Spleen (tissue), 11 donors: ENCODE results near the gene TUBA1B. TPM values are rescaled to one million over a fixed set of nuclear protein-coding genes. Genes with fewer than 3 reads are reported as not detected.

Experiments
- DNase-seq: peaks from one replicate; pipeline ENCODE4 v3.0.0-alpha.2; 2020
- H3K27ac ChIP-seq, 8 donors: fragments of 200-600 bp; sonication (generic) in 7 of 8; 1 replicate in 4 of 8; 2 replicates in 4 of 8; pipeline versions ENCODE4 v1.5.0 to v1.8.0; 2016 to 2021; ENCODE audit warnings: inconsistent platforms in 4 of 8, mild to moderate bottlenecking in 4 of 8, moderate library complexity in 1 of 8
- H3K27me3 ChIP-seq, 7 donors: fragments of 200-600 bp; sonication (generic) in 6 of 7; replicated peaks in 1 of 7; 1 replicate in 4 of 7; 2 replicates in 3 of 7; pipeline versions ENCODE4 v1.5.0 to v1.8.0; 2016 to 2021; ENCODE audit warnings: inconsistent platforms in 3 of 7, mild to moderate bottlenecking in 1 of 7
- H3K36me3 ChIP-seq, 6 donors: fragments of 200-600 bp; sonication (generic) in 5 of 6; 1 replicate in 4 of 6; 2 replicates in 2 of 6; pipeline versions ENCODE4 v1.5.0 to v1.8.0; 2016 to 2021; ENCODE audit warnings: inconsistent platforms in 2 of 6
- H3K4me1 ChIP-seq, 6 donors: fragments of 200-600 bp; sonication (generic) in 5 of 6; 1 replicate in 3 of 6; 2 replicates in 3 of 6; pipeline versions ENCODE4 v1.5.0 to v1.8.0; 2016 to 2021; ENCODE audit warnings: inconsistent platforms in 3 of 6
- H3K4me3 ChIP-seq, 8 donors: fragments of 200-600 bp; sonication (generic) in 7 of 8; 1 replicate in 4 of 8; 2 replicates in 4 of 8; pipeline versions ENCODE4 v1.5.0 to v1.8.0; 2016 to 2021; ENCODE audit warnings: inconsistent platforms in 4 of 8, mild to moderate bottlenecking in 4 of 8, moderate library complexity in 2 of 8
- H3K9me3 ChIP-seq, 8 donors: fragments of 200-600 bp; sonication (generic) in 7 of 8; 1 replicate in 4 of 8; 2 replicates in 4 of 8; pipeline versions ENCODE4 v1.5.0 to v1.8.0; 2016 to 2021; ENCODE audit warnings: inconsistent platforms in 4 of 8
- CTCF ChIP-seq, 11 experiments: fragments of 200-600 bp in 7 of 11; fragments of 450-650 bp in 4 of 11; sonication (generic) in 4 of 11; IDR thresholded peaks in 8 of 11; conservative IDR thresholded peaks in 3 of 11; 1 replicate in 7 of 11; 2 replicates in 4 of 11; pipeline versions ENCODE4 v1.4.0 to v1.8.0; 2016 to 2021; ENCODE audit warnings: antibody characterized with exemption in 11 of 11, inconsistent platforms in 4 of 11, mild to moderate bottlenecking in 1 of 11
- POLR2A ChIP-seq, 3 donors: fragments of 450-650 bp; IDR thresholded peaks; one replicate each; pipeline ENCODE4 v1.5.1; 2017; ENCODE audit warnings: antibody characterized with exemption in 3 of 3, mild to moderate bottlenecking in 1 of 3
- POLR2AphosphoS5 ChIP-seq, 3 donors: sonication (generic); formaldehyde crosslinking; IDR thresholded peaks; one replicate each; pipeline ENCODE4 v1.5.1; 2017; ENCODE audit warnings: antibody characterized with exemption in 3 of 3
- WGBS, 5 donors: extraction: QIAGEN DNeasy Blood & Tissue Kit in 3 of 5; methylation state at CpG; one replicate each; pipeline versions ENCODE4 v1.1.5 to v1.1.7; 2013 to 2018; 5-methylcytosine and 5-hydroxymethylcytosine counted together
- intact Hi-C: fragments of 100-400 bp; cut with DNase I; formaldehyde crosslinking; loops from one replicate; pipeline ENCODE4 v1.15.0; 2023; ENCODE audit warnings: low total_unique reads
- polyA plus RNA-seq, 3 donors: library from polyadenylated mRNA; stranded (reverse); fragments of 200-250 nt; gene quantifications; one replicate each; pipeline ENCODE4 v1.2.1, GENCODE V29; 2013
- total RNA-seq, 7 donors: library from RNA; depleted of rRNA in 3 of 7; stranded (reverse); fragments of >200 nt in 3 of 7; fragmentation: NEBNext Ultra II Directional in 4 of 7; extraction: Animal tissue kit (Norgen Biotek cat#: 25700) in 4 of 7; gene quantifications; one replicate each; pipeline versions ENCODE4 v1.1.0 to v1.2.1, GENCODE V29; 2016 to 2021
- donor health status: healthy with polysubstance abuse.
- donor health status: DM: no; HTN: no; CAD: no; lungs with moderate emphysema.
- donor health status: DM: no; HTN: no; CAD: no.
- donor health status: Bipolar disorder and iron deficiency.
- donor health status: healthy.
- donor health status: DM: no; HTN: no; CAD: no.
- donor health status: DM: yes; HTN: yes; CAD: no.

Gene TUBA1B
- total and polyA plus RNA-seq, 10 donors, result 231 to 706 (median 476) TPM

GRCh38 chr12:49111206-49111605, 20.0 kb downstream of the TUBA1B start:
- Histone ChIP-seq H3K27ac (peak overlapping the region; percentile 96 to 98 (median 96)), H3K36me3 (peaks cover 0 to 11% (median 6%) of the 10 kb centered on the region in 6 donors), H3K4me3 (peak overlapping the region in 7 of 8 donors; percentile 65 to 94 (median 77)), H3K9me3 (no peaks in the 10 kb centered on the region), H3K4me1 (peaks cover 16 to 51% (median 42%) of the 10 kb centered on the region in 6 donors), H3K27me3 (no peaks in the 10 kb centered on the region)
- DNase-seq, result no peak
- no peak for TF ChIP-seq CTCF (IDR thresholded peaks at IDR 0.05 in 8 of 11, conservative IDR thresholded peaks at IDR 0.05 in 3 of 11)
- no peak for TF ChIP-seq POLR2AphosphoS5 (IDR thresholded peaks at IDR 0.05)
- no peak for TF ChIP-seq POLR2A (IDR thresholded peaks at IDR 0.05)
- intact Hi-C loops, result no loop called here
- WGBS, 5 donors, result 45 to 53% (median 47%) methylated on average over 6 of the region's 6 CpGs

GRCh38 chr12:49110464-49111155, 20.6 kb downstream of the TUBA1B start, which contains the start of gene LMBR1L:
Gene LMBR1L (minus strand): TSS chr12:49110847. CDS start chr12:49110555, 292 bp downstream.
- WGBS, 5 donors, result 0% methylated on average over 29 to 43 of the region's 43 CpGs
- Histone ChIP-seq H3K27ac (peak within 1 kb of the TSS; percentile 96 to 98 (median 96)), H3K4me1 (peaks cover 16 to 57% (median 48%) of the 10 kb centered on the region in 6 donors), H3K36me3 (peaks cover 0 to 17% (median 11%) of the 10 kb centered on the region in 6 donors), H3K9me3 (no peaks in the 10 kb centered on the region), H3K27me3 (no peaks in the 10 kb centered on the region), H3K4me3 (peak within 1 kb of the TSS; percentile 65 to 94 (median 82))
- TF ChIP-seq CTCF (IDR thresholded peaks at IDR 0.05 in 8 of 11, conservative IDR thresholded peaks at IDR 0.05 in 3 of 11), result peak; percentile 44 to 92 (median 80)
- TF ChIP-seq POLR2A (IDR thresholded peaks at IDR 0.05), result peak in 2 of 3 donors; percentile 36 to 76
- peak; percentile 95 to 96 (median 95) for TF ChIP-seq POLR2AphosphoS5 (IDR thresholded peaks at IDR 0.05)
- DNase-seq, result peak; percentile 98
- intact Hi-C loops, result no loop called here

- intact Hi-C loops, result no loop called here
- Histone ChIP-seq H3K27ac (peak overlapping the region; percentile 96 to 98 (median 96)), H3K9me3 (no peaks in the 10 kb centered on the region), H3K36me3 (peaks cover 0 to 24% (median 16%) of the 10 kb centered on the region in 6 donors), H3K4me3 (peak overlapping the region; percentile 65 to 94 (median 82)), H3K27me3 (no peaks in the 10 kb centered on the region), H3K4me1 (peaks cover 16 to 64% (median 56%) of the 10 kb centered on the region in 6 donors)
- WGBS, 5 donors, result 5 to 6% (median 6%) methylated on average over 28 to 33 of the region's 33 CpGs
- peak; percentile 90 for DNase-seq
- TF ChIP-seq POLR2A (IDR thresholded peaks at IDR 0.05) (no peak), POLR2AphosphoS5 (IDR thresholded peaks at IDR 0.05) (no peak), CTCF (IDR thresholded peaks at IDR 0.05 in 8 of 11, conservative IDR thresholded peaks at IDR 0.05 in 3 of 11) (no peak)
Measured at GRCh38 chr12:49109641-49110463, 21.3 kb downstream of the TUBA1B start.
